ENCODE data around the gene ODC1. TPM values are rescaled to one million over a fixed set of nuclear protein-coding genes. Genes with fewer than 3 reads are reported as not detected.

Gene ODC1
- total and polyA plus RNA-seq, 2 donors (not counting 3 experiments of a cell fraction or from before 2014, with no cell fraction given), result 109 to 132 TPM

- no peaks in the 10 kb centered on the region for H3K9me3 ChIP-seq (replicated peaks; ENCODE audit: control insufficient read depth, insufficient read depth, low read length)
- no peaks in the 10 kb centered on the region for H3K36me3 ChIP-seq (ENCODE audit: control insufficient read depth in 2 of 2, extremely low read depth in 1 of 2, insufficient read depth in 2 of 2, low read length in 2 of 2)
- dilution Hi-C loops (cut with MboI; ENCODE audit: extremely low pct_ligation_motif_present, low sequenced_read_pairs), result no loop called here
- BruUV-seq (replicated peaks), result no TSS peak
- no peak overlapping the region for H3K27ac ChIP-seq (ENCODE audit: insufficient read depth, low read depth, low read length)
- TF ChIP-seq CTCF (IDR thresholded peaks at IDR 0.05; ENCODE audit: extremely low read depth in 1 of 2, insufficient read depth in 1 of 2, low read depth in 1 of 2, low read length in 2 of 2) (peak in 1 of 2 donors; percentile 24), EZH2 (IDR thresholded peaks at IDR 0.05; ENCODE audit: borderline replicate concordance, low read depth, low read length, severe bottlenecking) (no peak)
- no peaks in the 10 kb centered on the region for H4K20me1 ChIP-seq (replicated peaks; ENCODE audit: control insufficient read depth, extremely low read depth, insufficient read depth, low read length)
- intact Hi-C loops (cut with micrococcal nuclease), result loop anchor here (1.0 kb wide), 1 partner anchor 193 kb away; no protein-coding TSS in a partner anchor
- no peak overlapping the region for H3K4me2 ChIP-seq (ENCODE audit: insufficient read depth, low read length)
- H3K79me2 ChIP-seq (ENCODE audit: control insufficient read depth, insufficient read depth, low read length), result no peaks in the 10 kb centered on the region
- CTCF ChIA-PET, result interaction anchor here (0.7 to 1.3 kb wide), 3 partner anchors 11 to 193 kb away, joined by 3 to 7 read pairs (median 4); no protein-coding TSS in a partner anchor
- no peaks in the 10 kb centered on the region for H3K4me1 ChIP-seq (ENCODE audit: control insufficient read depth, extremely low read depth, insufficient read depth, low read length)
- no peak overlapping the region for H2AFZ ChIP-seq (ENCODE audit: low read depth, low read length)
- POLR2A ChIA-PET, result no interaction called here
- no peak overlapping the region for H3K4me3 ChIP-seq (replicated peaks in 1 of 3; ENCODE audit: insufficient read depth in 1 of 3, low read depth in 1 of 3, low read length in 3 of 3)
- no peak for DNase-seq (ENCODE audit: low read depth, low spot score)
- no peaks in the 10 kb centered on the region for H3K9me1 ChIP-seq (replicated peaks; ENCODE audit: control insufficient read depth, extremely low read depth, insufficient read depth, low read length)
- no peak overlapping the region for H3K9ac ChIP-seq (replicated peaks; ENCODE audit: extremely low read depth, insufficient read depth, low read length)
- H3K27me3 ChIP-seq (ENCODE audit: control insufficient read depth in 2 of 2, insufficient read depth in 2 of 2, low read length in 2 of 2), result peaks cover 2 to 3% of the 10 kb centered on the region in 2 experiments
- no peak for FAIRE-seq
Measured at GRCh38 chr2:10467401-10467800, 19.3 kb upstream of the ODC1 start.

DNA sequence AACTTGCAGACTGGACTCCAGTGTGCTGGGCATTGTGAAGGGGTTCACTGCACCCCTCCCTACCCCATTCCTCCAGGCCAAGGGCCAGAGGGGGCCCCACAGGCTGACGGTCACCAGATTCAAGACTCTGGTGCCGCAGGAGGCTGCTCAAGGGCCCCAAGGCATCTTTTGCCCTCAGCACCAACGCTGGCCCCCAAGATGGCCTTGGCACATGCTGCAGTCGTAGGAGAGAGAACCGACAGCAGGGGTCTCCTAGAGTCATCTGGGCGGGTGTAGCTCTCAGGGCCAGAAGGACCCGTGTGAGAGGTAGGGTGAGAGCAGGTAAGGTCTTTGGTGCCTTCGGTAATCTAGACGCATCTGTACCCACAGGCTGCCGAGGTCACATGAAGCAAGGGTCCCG lies 18.7 kb upstream of the ODC1 start:
- Histone ChIP-seq H3K9me3 (replicated peaks; ENCODE audit: control insufficient read depth, insufficient read depth, low read length) (no peaks in the 10 kb centered on the region), H3K36me3 (ENCODE audit: control insufficient read depth in 2 of 2, extremely low read depth in 1 of 2, insufficient read depth in 2 of 2, low read length in 2 of 2) (no peaks in the 10 kb centered on the region), H3K4me1 (ENCODE audit: control insufficient read depth, extremely low read depth, insufficient read depth, low read length) (no peaks in the 10 kb centered on the region), H3K9ac (replicated peaks; ENCODE audit: extremely low read depth, insufficient read depth, low read length) (no peak overlapping the region), H3K4me2 (ENCODE audit: insufficient read depth, low read length) (no peak overlapping the region), H4K20me1 (replicated peaks; ENCODE audit: control insufficient read depth, extremely low read depth, insufficient read depth, low read length) (no peaks in the 10 kb centered on the region), H3K4me3 (replicated peaks in 1 of 3; ENCODE audit: insufficient read depth in 1 of 3, low read depth in 1 of 3, low read length in 3 of 3) (no peak overlapping the region), H3K27me3 (ENCODE audit: control insufficient read depth in 2 of 2, insufficient read depth in 2 of 2, low read length in 2 of 2) (peaks cover under 1 to 3% of the 10 kb centered on the region in 2 experiments), H3K79me2 (ENCODE audit: control insufficient read depth, insufficient read depth, low read length) (no peaks in the 10 kb centered on the region), H3K27ac (ENCODE audit: insufficient read depth, low read depth, low read length) (no peak overlapping the region), H2AFZ (ENCODE audit: low read depth, low read length) (no peak overlapping the region), H3K9me1 (replicated peaks; ENCODE audit: control insufficient read depth, extremely low read depth, insufficient read depth, low read length) (no peaks in the 10 kb centered on the region)
- no TSS peak for BruUV-seq (replicated peaks)
- POLR2A ChIA-PET, result no interaction called here
- CTCF ChIA-PET, result interaction anchor here (0.7 to 1.3 kb wide), 3 partner anchors 10 to 193 kb away, joined by 3 to 7 read pairs (median 4); no protein-coding TSS in a partner anchor
- FAIRE-seq (no peak), DNase-seq (ENCODE audit: low read depth, low spot score) (no peak)
- dilution Hi-C loops (cut with MboI; ENCODE audit: extremely low pct_ligation_motif_present, low sequenced_read_pairs), result no loop called here
- intact Hi-C loops (cut with micrococcal nuclease), result loop anchor here (1.0 kb wide), 1 partner anchor 194 kb away; no protein-coding TSS in a partner anchor
- no peak for TF ChIP-seq JUN (IDR thresholded peaks at IDR 0.05; ENCODE audit: borderline replicate concordance, insufficient read depth, insufficient read length, low read depth)
- TF ChIP-seq EZH2 (IDR thresholded peaks at IDR 0.05; ENCODE audit: borderline replicate concordance, low read depth, low read length, severe bottlenecking), result no peak
- no peak for TF ChIP-seq FOS (IDR thresholded peaks at IDR 0.05; ENCODE audit: borderline replicate concordance, insufficient read depth, low read length)
- TF ChIP-seq POLR2A (IDR thresholded peaks at IDR 0.05; ENCODE audit: low read depth, low read length), result no peak
- TF ChIP-seq, protein P1, sequence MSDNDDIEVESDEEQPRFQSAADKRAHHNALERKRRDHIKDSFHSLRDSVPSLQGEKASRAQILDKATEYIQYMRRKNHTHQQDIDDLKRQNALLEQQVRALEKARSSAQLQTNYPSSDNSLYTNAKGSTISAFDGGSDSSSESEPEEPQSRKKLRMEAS (IDR thresholded peaks at IDR 0.05; ENCODE audit: insufficient read depth, insufficient read length), result no peak
- no peak for TF ChIP-seq MYC (IDR thresholded peaks at IDR 0.05; ENCODE audit: low read depth, low read length)
- no peak for TF ChIP-seq POLR2AphosphoS5 (IDR thresholded peaks at IDR 0.05; ENCODE audit: insufficient read depth, low read depth, low read length)
- no peak for TF ChIP-seq CTCF (IDR thresholded peaks at IDR 0.05; ENCODE audit: extremely low read depth in 1 of 2, insufficient read depth in 1 of 2, low read depth in 1 of 2, low read length in 2 of 2)
- no peak for TF ChIP-seq GATA2 (IDR thresholded peaks at IDR 0.05; ENCODE audit: insufficient read depth, insufficient read length, low read depth, low read length)
